Neuronal stem cell (in vitro differentiated cells): ENCODE measurements around the gene DZANK1.
A peak's percentile ranks its signal among the peaks of the same experiment; 100 is the strongest.

ENCODE experiments used
- DNase-seq: peaks from one replicate; pipeline ENCODE4 v3.0.0-alpha.2; 2013; ENCODE audit warnings: low spot score
- H2AFZ ChIP-seq: one replicate; pipeline ENCODE4 v1.6.1; 2013; ENCODE audit warnings: mild to moderate bottlenecking, low read length, inconsistent platforms
- H2AK5ac ChIP-seq: 2 replicates; pipeline ENCODE4 v1.6.1; 2013; ENCODE audit warnings: low read depth, mild to moderate bottlenecking, inconsistent platforms, low read length, moderate library complexity, mixed read lengths
- H2BK120ac ChIP-seq: 2 replicates; pipeline ENCODE4 v1.6.1; 2013; ENCODE audit warnings: low read depth, mild to moderate bottlenecking, inconsistent platforms, low read length, moderate library complexity, mixed read lengths
- H2BK12ac ChIP-seq: one replicate; pipeline ENCODE4 v1.6.1; 2013; ENCODE audit warnings: low read length, inconsistent platforms
- H2BK15ac ChIP-seq: 2 replicates; pipeline ENCODE4 v1.6.1; 2013; ENCODE audit warnings: mild to moderate bottlenecking, low read length, inconsistent platforms, mixed read lengths
- H2BK5ac ChIP-seq: one replicate; pipeline ENCODE4 v1.6.1; 2013; ENCODE audit warnings: inconsistent platforms, mild to moderate bottlenecking, low read length, moderate library complexity
- H3K14ac ChIP-seq: one replicate; pipeline ENCODE4 v1.6.1; 2013; ENCODE audit warnings: low read length, inconsistent platforms
- H3K18ac ChIP-seq: 2 replicates; pipeline ENCODE4 v1.6.1; 2013; ENCODE audit warnings: low read length, inconsistent platforms
- H3K23ac ChIP-seq: 2 replicates; pipeline ENCODE4 v1.6.1; 2013; ENCODE audit warnings: low read depth, mild to moderate bottlenecking, mixed read lengths, low read length, inconsistent platforms; ENCODE audit not compliant: poor library complexity
- H3K27ac ChIP-seq: replicated peaks from 3 replicates; pipeline ENCODE4 v1.5.1; 2013; ENCODE audit warnings: low read length, inconsistent platforms
- H3K27me3 ChIP-seq, 3 experiments: 2 replicates each; pipeline ENCODE4 v1.6.1; 2013; ENCODE audit warnings: low read length in 3 of 3, mild to moderate bottlenecking in 2 of 3, inconsistent platforms in 1 of 3, low read depth in 1 of 3, mixed read lengths in 1 of 3, moderate library complexity in 1 of 3; ENCODE audit not compliant: control insufficient read depth in 3 of 3, insufficient read depth in 3 of 3
- H3K36me3 ChIP-seq, 2 donors: replicated peaks in 1 of 2; 2 replicates each; pipeline ENCODE4 v1.6.1; 2013; ENCODE audit warnings: low read length in 2 of 2; ENCODE audit not compliant: control insufficient read depth in 2 of 2, insufficient read depth in 2 of 2
- H3K4ac ChIP-seq: 2 replicates; pipeline ENCODE4 v1.6.1; 2013; ENCODE audit warnings: inconsistent platforms, mild to moderate bottlenecking, low read length, moderate library complexity
- H3K4me1 ChIP-seq, 2 donors: 1 replicate in 1 of 2; 2 replicates in 1 of 2; pipeline ENCODE4 v1.6.1; 2013; ENCODE audit warnings: low read length in 2 of 2, low read depth in 1 of 2; ENCODE audit not compliant: control insufficient read depth in 2 of 2, insufficient read depth in 1 of 2
- H3K4me2 ChIP-seq: one replicate; pipeline ENCODE4 v1.6.1; 2013; ENCODE audit warnings: mild to moderate bottlenecking, low read length, inconsistent platforms; ENCODE audit not compliant: insufficient read depth, poor library complexity, severe bottlenecking
- H3K4me3 ChIP-seq, 2 donors: 2 replicates each; pipeline ENCODE4 v1.5.1; 2013; ENCODE audit warnings: low read length in 2 of 2, mild to moderate bottlenecking in 2 of 2, inconsistent platforms in 1 of 2, moderate library complexity in 1 of 2
- H3K79me1 ChIP-seq: one replicate; pipeline ENCODE4 v1.6.1; 2013; ENCODE audit warnings: low read depth, mild to moderate bottlenecking, inconsistent platforms, low read length, moderate library complexity
- H3K9ac ChIP-seq: one replicate; pipeline ENCODE4 v1.6.1; 2013; ENCODE audit warnings: mild to moderate bottlenecking, low read depth, low read length, inconsistent platforms; ENCODE audit not compliant: poor library complexity
- H3K9me3 ChIP-seq, 2 donors: replicated peaks in 1 of 2; 2 replicates each; pipeline versions ENCODE3 to v1.6.1; 2013; ENCODE audit warnings: low read length in 2 of 2, mild to moderate bottlenecking in 2 of 2, inconsistent platforms in 1 of 2, low read depth in 1 of 2, mixed read lengths in 1 of 2, moderate library complexity in 1 of 2; ENCODE audit not compliant: control insufficient read depth in 2 of 2, insufficient read depth in 1 of 2
- H4K8ac ChIP-seq: one replicate; pipeline ENCODE4 v1.6.1; 2013; ENCODE audit warnings: low read depth, mild to moderate bottlenecking, inconsistent platforms, low read length, moderate library complexity
- H4K91ac ChIP-seq: one replicate; pipeline ENCODE4 v1.6.1; 2013; ENCODE audit warnings: low read length, low read depth, mild to moderate bottlenecking, inconsistent platforms; ENCODE audit not compliant: poor library complexity
- WGBS, 2 donors: extraction: QIAGEN DNeasy Blood & Tissue Kit; methylation state at CpG; one replicate each; pipeline ENCODE4 v1.1.7; 2013; ENCODE audit warnings: missing lambda C conversion rate in 2 of 2, mixed read lengths in 1 of 2; ENCODE audit not compliant: insufficient read length in 2 of 2, insufficient replicate concordance in 1 of 2; ENCODE audit errors: extremely low coverage in 2 of 2; 5-methylcytosine and 5-hydroxymethylcytosine counted together

The DZANK1 gene

GRCh38 chr20:18414140-18414539 is 52.7 kb downstream of the DZANK1 start:
- no peak overlapping the region for H2AK5ac ChIP-seq
- no peak overlapping the region for H2BK120ac ChIP-seq
- no peaks in the 10 kb centered on the region for H3K9me3 ChIP-seq
- no peak overlapping the region for H2BK12ac ChIP-seq
- H4K91ac ChIP-seq: no peak overlapping the region
- H2BK15ac ChIP-seq: no peak overlapping the region
- no peak overlapping the region for H3K9ac ChIP-seq
- H3K4me3 ChIP-seq: no peak overlapping the region
- H4K8ac ChIP-seq: no peak overlapping the region
- H3K4me1 ChIP-seq: peaks cover 0 to 10% of the 10 kb centered on the region in 2 donors
- no peak overlapping the region for H2AFZ ChIP-seq
- no peak overlapping the region for H3K23ac ChIP-seq
- H2BK5ac ChIP-seq: no peak overlapping the region
- no peaks in the 10 kb centered on the region for H3K27me3 ChIP-seq
- no peak for DNase-seq
- H3K4ac ChIP-seq: no peak overlapping the region
- H3K36me3 ChIP-seq: no peaks in the 10 kb centered on the region
- H3K14ac ChIP-seq: no peak overlapping the region
- no peak overlapping the region for H3K27ac ChIP-seq
- H3K4me2 ChIP-seq: no peak overlapping the region
- H3K18ac ChIP-seq: no peak overlapping the region
- H3K79me1 ChIP-seq: no peaks in the 10 kb centered on the region
- WGBS, 2 donors: no CpG with 5 or more reads among the region's 5 CpGs

- H2AFZ ChIP-seq: peak overlapping the region; percentile 31
- H4K91ac ChIP-seq: no peak overlapping the region
- H3K4me3 ChIP-seq: no peak overlapping the region
- no peak overlapping the region for H4K8ac ChIP-seq
- no peak overlapping the region for H2BK120ac ChIP-seq
- H3K27ac ChIP-seq: no peak overlapping the region
- H3K4ac ChIP-seq: no peak overlapping the region
- no peak overlapping the region for H3K14ac ChIP-seq
- no peak overlapping the region for H3K9ac ChIP-seq
- H3K36me3 ChIP-seq: no peaks in the 10 kb centered on the region
- no peaks in the 10 kb centered on the region for H3K79me1 ChIP-seq
- no peak overlapping the region for H2BK15ac ChIP-seq
- no CpG with 5 or more reads among the region's 6 CpGs for WGBS, 2 donors
- H2BK12ac ChIP-seq: no peak overlapping the region
- H3K4me2 ChIP-seq: no peak overlapping the region
- H2AK5ac ChIP-seq: no peak overlapping the region
- no peaks in the 10 kb centered on the region for H3K9me3 ChIP-seq
- H3K18ac ChIP-seq: no peak overlapping the region
- no peak for DNase-seq
- no peaks in the 10 kb centered on the region for H3K27me3 ChIP-seq
- no peak overlapping the region for H2BK5ac ChIP-seq
- H3K4me1 ChIP-seq: peaks cover 0 to 10% of the 10 kb centered on the region in 2 donors
- H3K23ac ChIP-seq: no peak overlapping the region
These were observed 54.5 kb downstream of the DZANK1 start for GRCh38 chr20:18412221-18412901.

DNA sequence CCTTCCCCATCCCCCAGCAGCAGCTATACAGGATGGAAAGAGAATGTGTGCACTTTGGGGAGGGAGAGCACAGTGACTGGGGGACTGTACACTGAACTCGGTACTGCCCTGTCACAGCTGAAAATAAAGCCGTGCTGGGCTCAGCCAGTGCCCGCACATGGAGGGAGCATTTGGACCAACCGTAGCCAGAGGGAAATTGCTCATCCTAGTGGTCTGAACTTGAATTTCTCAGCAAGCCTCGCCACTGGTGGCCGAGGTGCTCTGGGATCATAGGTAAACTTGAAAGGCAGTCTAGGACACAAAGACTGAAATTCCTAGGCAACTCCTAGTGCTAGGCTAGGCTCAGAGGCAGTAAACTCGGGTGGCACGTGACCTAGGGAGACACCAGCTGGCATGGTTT is 61.0 kb downstream of the DZANK1 start:
- H2BK12ac ChIP-seq: no peak overlapping the region
- no peaks in the 10 kb centered on the region for H3K27me3 ChIP-seq
- H2BK5ac ChIP-seq: no peak overlapping the region
- peaks cover 0 to 3% of the 10 kb centered on the region in 2 donors for H3K9me3 ChIP-seq
- H2BK120ac ChIP-seq: no peak overlapping the region
- no peak overlapping the region for H3K14ac ChIP-seq
- no peak overlapping the region for H4K8ac ChIP-seq
- H3K23ac ChIP-seq: no peak overlapping the region
- H3K36me3 ChIP-seq: peaks cover 3 to 4% of the 10 kb centered on the region in 2 donors
- H3K4me3 ChIP-seq: no peak overlapping the region
- no peaks in the 10 kb centered on the region for H3K79me1 ChIP-seq
- H4K91ac ChIP-seq: no peak overlapping the region
- no peak overlapping the region for H3K4me2 ChIP-seq
- WGBS, 2 donors: no CpG with 5 or more reads among the region's 8 CpGs
- H3K18ac ChIP-seq: no peak overlapping the region
- H3K9ac ChIP-seq: no peak overlapping the region
- H2AFZ ChIP-seq: no peak overlapping the region
- no peak for DNase-seq
- no peak overlapping the region for H3K27ac ChIP-seq
- no peak overlapping the region for H2BK15ac ChIP-seq
- no peak overlapping the region for H3K4ac ChIP-seq
- no peak overlapping the region for H2AK5ac ChIP-seq
- no peaks in the 10 kb centered on the region for H3K4me1 ChIP-seq

GRCh38 chr20:18404172-18404571 is 62.7 kb downstream of the DZANK1 start:
- H3K9ac ChIP-seq: no peak overlapping the region
- H3K4me3 ChIP-seq: no peak overlapping the region
- no peak overlapping the region for H2BK15ac ChIP-seq
- no peak overlapping the region for H3K4ac ChIP-seq
- no peak overlapping the region for H3K4me2 ChIP-seq
- whole genome bisulfite sequencing, 2 donors: no CpG with 5 or more reads among the region's 2 CpGs
- no peak overlapping the region for H2AK5ac ChIP-seq
- peaks cover 3 to 4% of the 10 kb centered on the region in 2 donors for H3K36me3 ChIP-seq
- H2AFZ ChIP-seq: no peak overlapping the region
- no peak overlapping the region for H3K23ac ChIP-seq
- no peaks in the 10 kb centered on the region for H3K79me1 ChIP-seq
- H2BK5ac ChIP-seq: no peak overlapping the region
- H3K9me3 ChIP-seq: peaks cover 0 to 3% of the 10 kb centered on the region in 2 donors
- H2BK120ac ChIP-seq: no peak overlapping the region
- H4K8ac ChIP-seq: no peak overlapping the region
- no peak for DNase-seq
- H3K4me1 ChIP-seq: no peaks in the 10 kb centered on the region
- H3K18ac ChIP-seq: no peak overlapping the region
- no peak overlapping the region for H4K91ac ChIP-seq
- no peak overlapping the region for H2BK12ac ChIP-seq
- no peak overlapping the region for H3K14ac ChIP-seq
- no peaks in the 10 kb centered on the region for H3K27me3 ChIP-seq
- no peak overlapping the region for H3K27ac ChIP-seq
